ENCODE data around the gene C2orf69. TPM values are rescaled to one million over a fixed set of nuclear protein-coding genes. Genes with fewer than 3 reads are reported as not detected.

C2orf69 gene
- total RNA-seq, 4 donors from 2014 or later, result 6.0 to 26.3 (median 13.2) TPM

DNA sequence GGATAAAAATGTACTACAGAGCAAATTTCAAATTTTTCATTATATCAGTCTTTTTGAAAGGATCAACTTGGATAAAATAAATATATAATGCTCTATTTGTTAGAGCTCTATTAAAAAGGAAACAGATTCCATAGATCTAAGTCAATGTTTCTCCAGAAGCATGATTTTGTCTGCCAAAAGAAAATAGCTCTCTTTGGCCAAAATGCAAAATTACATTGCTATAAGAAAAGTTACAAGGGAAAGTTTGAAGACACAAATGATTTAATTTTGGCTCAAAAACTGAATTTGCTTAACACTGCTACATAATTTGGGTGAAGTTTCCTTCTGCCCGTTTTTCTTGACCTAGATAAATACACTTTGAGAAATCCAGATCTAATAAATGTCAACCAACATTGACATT, 15.7 kb downstream of the C2orf69 start:
- 64 to 67% methylated on average over 1 of the region's 1 CpG for WGBS, 2 donors (ENCODE audit: low coverage in 1 of 2)
- Histone ChIP-seq H3K27me3 (no peaks in the 10 kb centered on the region), H3K4me3 (no peak overlapping the region), H3K4me1 (peaks cover 0 to 4% (median 0%) of the 10 kb centered on the region in 4 donors), H3K27ac (no peak overlapping the region), H3K36me3 (peaks cover 0 to 23% (median 0%) of the 10 kb centered on the region in 4 donors), H3K9me3 (no peaks in the 10 kb centered on the region)
- DNase-seq, result no peak
- TF ChIP-seq POLR2A (IDR thresholded peaks at IDR 0.05) (no peak), EP300 (IDR thresholded peaks at IDR 0.05; ENCODE audit: low read depth) (no peak), POLR2AphosphoS5 (IDR thresholded peaks at IDR 0.05) (no peak)
- TF ChIP-seq, protein P1, sequence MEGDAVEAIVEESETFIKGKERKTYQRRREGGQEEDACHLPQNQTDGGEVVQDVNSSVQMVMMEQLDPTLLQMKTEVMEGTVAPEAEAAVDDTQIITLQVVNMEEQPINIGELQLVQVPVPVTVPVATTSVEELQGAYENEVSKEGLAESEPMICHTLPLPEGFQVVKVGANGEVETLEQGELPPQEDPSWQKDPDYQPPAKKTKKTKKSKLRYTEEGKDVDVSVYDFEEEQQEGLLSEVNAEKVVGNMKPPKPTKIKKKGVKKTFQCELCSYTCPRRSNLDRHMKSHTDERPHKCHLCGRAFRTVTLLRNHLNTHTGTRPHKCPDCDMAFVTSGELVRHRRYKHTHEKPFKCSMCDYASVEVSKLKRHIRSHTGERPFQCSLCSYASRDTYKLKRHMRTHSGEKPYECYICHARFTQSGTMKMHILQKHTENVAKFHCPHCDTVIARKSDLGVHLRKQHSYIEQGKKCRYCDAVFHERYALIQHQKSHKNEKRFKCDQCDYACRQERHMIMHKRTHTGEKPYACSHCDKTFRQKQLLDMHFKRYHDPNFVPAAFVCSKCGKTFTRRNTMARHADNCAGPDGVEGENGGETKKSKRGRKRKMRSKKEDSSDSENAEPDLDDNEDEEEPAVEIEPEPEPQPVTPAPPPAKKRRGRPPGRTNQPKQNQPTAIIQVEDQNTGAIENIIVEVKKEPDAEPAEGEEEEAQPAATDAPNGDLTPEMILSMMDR (IDR thresholded peaks at IDR 0.05), result no peak
- in situ Hi-C loops (cut with MboI; ENCODE audit: low pct_ligation_motif_present in 1 of 4, low pct_unique_long_range_greater_than_20kb in 1 of 4, low sequenced_read_pairs in 3 of 4) (no loop called here), intact Hi-C loops (cut with DNase I; ENCODE audit: low total_unique reads) (no loop called here)

GRCh38 chr2:199928226-199928625, 17.1 kb downstream of the C2orf69 start:
- DNase-seq, result no peak
- intact Hi-C loops (cut with DNase I; ENCODE audit: low total_unique reads) (no loop called here), in situ Hi-C loops (cut with MboI; ENCODE audit: low pct_ligation_motif_present in 1 of 4, low pct_unique_long_range_greater_than_20kb in 1 of 4, low sequenced_read_pairs in 3 of 4) (no loop called here)
- Histone ChIP-seq H3K27ac (no peak overlapping the region), H3K36me3 (peaks cover 0 to 35% (median 6%) of the 10 kb centered on the region in 4 donors), H3K9me3 (no peaks in the 10 kb centered on the region), H3K4me1 (peaks cover 0 to 4% (median 0%) of the 10 kb centered on the region in 4 donors), H3K27me3 (no peaks in the 10 kb centered on the region), H3K4me3 (no peak overlapping the region)
- TF ChIP-seq POLR2A (IDR thresholded peaks at IDR 0.05) (no peak), POLR2AphosphoS5 (IDR thresholded peaks at IDR 0.05) (no peak), EP300 (IDR thresholded peaks at IDR 0.05; ENCODE audit: low read depth) (no peak)
- TF ChIP-seq, protein P1 (IDR thresholded peaks at IDR 0.05), result no peak
- 9 to 41% methylated on average over 2 of the region's 2 CpGs for WGBS, 2 donors (ENCODE audit: low coverage in 1 of 2)

DNA sequence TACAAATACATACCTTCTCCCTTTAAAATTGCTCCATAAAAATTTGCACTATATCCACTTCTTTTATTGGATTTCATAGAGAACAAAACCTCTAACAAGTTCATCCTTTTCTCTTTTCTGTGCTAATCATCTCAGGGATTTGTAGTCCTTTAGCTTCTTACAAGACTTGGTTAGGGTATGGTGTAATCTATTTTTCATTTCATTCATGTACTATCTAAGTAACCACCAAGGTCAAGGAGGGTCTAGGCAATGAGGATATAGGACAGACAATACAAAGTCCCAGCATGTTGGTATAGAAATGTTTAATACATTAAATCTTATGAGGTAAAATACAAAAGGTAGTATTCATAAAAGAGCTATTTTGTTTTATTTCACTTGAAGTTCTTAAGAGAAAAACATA, 17.5 kb downstream of the C2orf69 start:
- TF ChIP-seq, protein P1 (IDR thresholded peaks at IDR 0.05), result no peak
- no peak for TF ChIP-seq POLR2AphosphoS5 (IDR thresholded peaks at IDR 0.05)
- TF ChIP-seq POLR2A (IDR thresholded peaks at IDR 0.05), result no peak
- no peak for TF ChIP-seq EP300 (IDR thresholded peaks at IDR 0.05; ENCODE audit: low read depth)
- H3K4me1 ChIP-seq, result peaks cover 0 to 4% (median 0%) of the 10 kb centered on the region in 4 donors
- no peak overlapping the region for H3K4me3 ChIP-seq
- in situ Hi-C loops (cut with MboI; ENCODE audit: low pct_ligation_motif_present in 1 of 4, low pct_unique_long_range_greater_than_20kb in 1 of 4, low sequenced_read_pairs in 3 of 4), result no loop called here
- intact Hi-C loops (cut with DNase I; ENCODE audit: low total_unique reads), result no loop called here
- no peaks in the 10 kb centered on the region for H3K27me3 ChIP-seq
- H3K36me3 ChIP-seq, result peaks cover 0 to 35% (median 6%) of the 10 kb centered on the region in 4 donors
- H3K9me3 ChIP-seq, result no peaks in the 10 kb centered on the region
- no peak overlapping the region for H3K27ac ChIP-seq
- no peak for DNase-seq

DNA sequence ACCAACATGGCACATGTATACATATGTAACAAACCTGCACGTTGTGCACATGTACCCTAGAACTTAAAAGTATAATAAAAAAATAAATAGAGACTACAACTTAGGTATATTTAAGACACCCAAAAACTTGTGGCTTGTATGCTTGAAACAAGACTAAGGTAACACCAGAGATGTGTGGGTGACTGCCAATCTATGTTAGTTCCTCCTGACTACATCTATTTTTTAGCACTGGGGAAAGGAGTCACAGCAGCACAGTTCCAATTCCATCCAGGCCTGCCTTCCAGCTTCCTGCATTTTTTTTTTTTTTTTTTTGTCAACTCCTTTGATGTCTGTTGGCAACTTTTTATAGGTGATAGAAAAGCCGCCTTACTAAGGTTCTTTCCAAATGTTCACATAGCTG, 18.2 kb downstream of the C2orf69 start:
- Histone ChIP-seq H3K36me3 (peaks cover 0 to 35% (median 7%) of the 10 kb centered on the region in 4 donors), H3K4me1 (no peaks in the 10 kb centered on the region), H3K9me3 (no peaks in the 10 kb centered on the region), H3K4me3 (no peak overlapping the region), H3K27me3 (no peaks in the 10 kb centered on the region), H3K27ac (no peak overlapping the region)
- intact Hi-C loops (cut with DNase I; ENCODE audit: low total_unique reads) (no loop called here), in situ Hi-C loops (cut with MboI; ENCODE audit: low pct_ligation_motif_present in 1 of 4, low pct_unique_long_range_greater_than_20kb in 1 of 4, low sequenced_read_pairs in 3 of 4) (no loop called here)
- WGBS, 2 donors (ENCODE audit: low coverage in 1 of 2), result 73 to 76% methylated on average over 2 of the region's 2 CpGs
- DNase-seq, result no peak
- TF ChIP-seq POLR2AphosphoS5 (IDR thresholded peaks at IDR 0.05) (no peak), EP300 (IDR thresholded peaks at IDR 0.05; ENCODE audit: low read depth) (no peak), POLR2A (IDR thresholded peaks at IDR 0.05) (no peak)
- TF ChIP-seq, protein P1 (IDR thresholded peaks at IDR 0.05), result no peak

All from transverse colon (tissue), 4 donors.